GM18517 (cell line): ENCODE results near the gene KIAA1217.

ENCODE experiments used
- ATAC-seq: cut with Tn5 transposase; IDR thresholded peaks from one replicate; pipeline ENCODE4 v1.9.1; 2021; ENCODE audit warnings: mild to moderate bottlenecking, moderate library complexity; ENCODE audit not compliant: unreplicated experiment

The KIAA1217 gene

DNA sequence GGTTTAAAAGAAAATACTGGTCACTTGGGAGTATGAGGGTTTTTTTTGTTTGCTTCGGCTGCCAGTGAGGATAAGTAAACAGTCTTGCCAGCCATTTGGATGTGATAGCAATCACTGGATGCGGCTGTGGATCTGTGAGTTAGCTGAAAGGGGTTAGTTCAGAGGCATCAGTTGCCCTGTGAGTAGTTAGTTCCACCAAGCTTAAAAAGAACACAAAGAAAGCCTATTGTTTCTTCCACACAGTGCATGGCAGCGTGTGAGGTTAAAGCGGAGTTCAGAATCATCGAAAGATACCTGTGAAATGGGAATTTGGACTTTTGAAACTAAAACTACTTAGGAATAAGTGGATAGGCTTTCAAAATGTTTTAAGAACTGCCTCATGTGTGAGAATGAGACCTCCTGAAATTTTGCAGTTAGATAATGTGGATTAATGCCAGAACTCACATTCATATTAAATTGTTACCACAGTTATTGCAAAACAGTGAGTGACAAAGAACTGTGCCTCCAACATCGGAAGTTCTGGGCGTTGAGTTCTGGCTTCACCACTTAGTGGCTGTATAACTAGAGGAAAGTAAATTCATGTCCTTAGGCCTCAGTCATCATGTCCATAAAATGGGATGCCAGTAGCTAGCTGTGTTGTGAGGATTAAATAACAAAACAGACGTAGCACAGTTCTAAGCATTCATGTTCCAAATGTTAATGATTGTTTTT lies 31.3 kb downstream of the KIAA1217 start:
- ATAC-seq: no peak

DNA sequence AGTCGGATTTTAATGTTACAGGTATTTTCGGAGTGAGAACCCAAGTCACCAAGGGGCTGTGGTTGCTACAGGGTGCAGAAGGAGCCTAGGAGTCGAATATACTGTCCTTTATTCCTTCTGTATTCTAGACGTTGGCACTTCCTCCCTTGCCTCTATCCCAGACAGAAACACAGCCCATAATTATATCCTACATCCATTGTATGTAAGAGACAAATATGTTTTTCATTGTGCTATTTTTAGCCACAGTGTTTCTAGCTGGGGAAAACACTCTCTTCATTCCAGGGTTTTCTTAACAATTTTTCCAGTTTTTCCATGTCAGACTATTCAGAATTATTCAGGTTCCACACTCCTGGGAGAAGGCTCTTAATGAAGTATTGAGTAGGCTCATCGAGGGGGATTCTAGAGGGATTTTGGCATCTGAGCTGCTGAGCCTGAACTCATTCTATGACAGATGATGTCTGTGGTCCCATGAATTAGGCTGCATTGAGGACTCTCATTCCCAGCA lies 32.6 kb downstream of the KIAA1217 start:
- no peak for ATAC-seq

DNA sequence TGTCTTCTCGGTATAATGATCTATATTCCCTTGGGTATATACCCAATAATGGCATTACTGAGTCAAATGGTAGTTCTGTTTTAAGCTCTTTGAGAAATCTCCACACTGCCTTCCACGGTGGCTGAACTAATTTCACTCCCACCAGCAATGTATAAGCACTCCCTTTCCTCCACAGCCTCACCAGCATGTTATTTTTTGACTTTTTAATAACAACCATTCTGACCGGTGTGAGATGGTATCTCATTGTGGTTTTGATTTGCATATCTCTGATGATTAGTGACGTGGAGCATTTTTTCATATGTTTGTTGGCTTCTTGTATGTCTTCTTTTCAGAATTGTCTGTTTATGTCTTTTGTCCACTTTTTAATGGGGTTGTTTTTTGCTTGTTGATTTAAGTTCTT lies 33.6 kb downstream of the KIAA1217 start:
- no peak for ATAC-seq

DNA sequence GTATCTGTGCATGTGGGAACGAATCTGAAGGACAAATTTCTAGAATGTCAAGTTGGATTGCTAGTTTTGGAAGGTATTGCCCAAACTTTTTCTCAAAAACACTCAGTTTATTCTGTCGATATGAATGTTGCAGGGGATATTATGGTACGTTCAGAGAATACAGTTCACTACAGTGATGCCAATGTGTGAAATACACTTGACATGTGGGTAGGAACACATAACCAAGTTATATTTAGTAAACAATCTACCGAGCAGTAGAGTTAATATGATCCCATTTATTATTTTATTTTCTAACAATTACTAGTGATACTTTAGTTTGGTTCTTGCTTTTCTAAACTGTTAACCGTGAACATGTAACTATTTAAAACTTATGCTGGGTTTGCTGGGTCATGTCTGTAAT lies 37.4 kb downstream of the KIAA1217 start:
- ATAC-seq: no peak

DNA sequence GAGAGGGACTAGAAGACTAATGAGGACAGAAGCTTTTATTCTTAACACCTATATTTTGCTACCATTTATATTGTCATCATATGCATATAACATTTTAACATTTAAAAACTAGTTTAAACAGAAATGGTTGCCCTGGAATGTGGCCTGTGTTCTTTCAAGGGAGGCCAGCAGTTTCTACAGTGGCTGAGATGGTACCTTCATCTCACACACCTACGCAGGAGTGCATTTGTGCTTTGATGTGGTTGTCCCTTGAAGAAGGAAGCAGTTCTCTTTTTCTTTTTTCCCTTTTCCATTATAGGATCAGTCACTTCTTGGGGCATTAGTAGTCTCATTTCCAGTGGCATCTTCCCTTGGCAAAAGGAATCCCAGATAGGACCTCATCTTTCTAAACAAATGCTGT lies 38.9 kb downstream of the KIAA1217 start:
- no peak for ATAC-seq

DNA sequence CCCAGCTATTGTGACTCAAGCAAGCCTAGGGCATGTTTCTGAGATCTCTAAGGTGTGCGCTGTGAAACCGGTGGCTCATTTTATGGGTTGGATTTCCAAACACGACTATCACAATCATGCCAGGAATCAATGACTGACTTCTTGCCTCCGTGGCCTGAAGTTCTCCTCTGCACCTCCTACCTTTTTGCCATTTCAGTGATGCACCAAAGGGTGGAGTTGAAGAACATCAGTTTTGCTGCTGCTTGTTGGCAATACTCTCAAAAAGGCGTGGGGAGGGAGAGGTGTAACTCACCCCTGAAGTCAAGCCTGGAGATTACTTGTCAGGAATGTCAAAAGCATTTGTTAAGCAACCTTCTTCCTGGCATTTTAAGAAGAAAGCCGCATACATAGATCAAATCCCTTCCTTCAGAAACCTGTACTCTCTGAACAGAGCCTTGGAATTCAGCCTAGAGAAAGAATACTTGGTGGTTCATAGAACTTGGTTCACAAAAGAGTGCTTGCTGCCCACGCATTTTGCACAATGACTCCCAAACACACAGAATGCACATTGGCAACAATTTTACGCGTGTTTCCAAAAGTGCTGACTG lies 41.0 kb downstream of the KIAA1217 start:
- ATAC-seq: no peak

DNA sequence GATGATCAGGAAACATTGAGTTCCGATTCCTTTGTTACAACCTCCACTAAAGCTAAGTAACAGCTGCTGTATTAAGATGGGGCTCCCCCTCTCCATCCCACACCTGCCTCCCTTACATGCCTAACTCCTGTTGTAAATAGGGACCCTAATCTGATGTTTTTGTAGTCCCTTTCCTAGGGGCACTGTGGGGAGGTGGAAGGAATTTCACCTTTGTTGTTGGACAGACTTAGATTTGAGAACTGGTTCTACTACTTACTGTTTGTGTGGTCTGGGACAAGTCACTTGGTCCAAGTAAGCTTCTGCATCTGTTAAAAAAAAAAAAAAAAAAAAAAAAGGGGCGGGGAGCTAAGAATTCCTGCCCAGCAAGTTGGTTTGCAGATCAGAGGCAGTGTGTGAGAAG lies 42.6 kb downstream of the KIAA1217 start:
- no peak for ATAC-seq

DNA sequence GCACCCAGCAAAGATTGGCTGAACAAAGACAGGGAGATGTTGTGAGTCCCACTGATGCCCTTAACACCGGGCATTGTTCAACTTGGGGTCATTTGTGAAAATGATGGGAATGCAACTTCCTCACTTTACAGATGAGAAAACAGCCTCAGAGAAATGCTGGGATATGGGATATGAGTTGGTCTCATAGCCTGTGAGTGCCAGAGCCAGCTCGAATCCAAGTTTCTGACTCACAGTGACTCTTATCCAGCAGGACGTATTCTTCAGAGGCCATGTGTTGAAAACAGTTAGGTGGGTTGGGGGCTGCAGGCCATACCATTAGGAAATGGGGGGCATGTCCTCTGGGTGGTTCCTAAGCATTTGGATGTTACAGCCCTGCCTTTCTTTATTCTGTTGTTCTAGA lies 45.2 kb downstream of the KIAA1217 start:
- no peak for ATAC-seq

DNA sequence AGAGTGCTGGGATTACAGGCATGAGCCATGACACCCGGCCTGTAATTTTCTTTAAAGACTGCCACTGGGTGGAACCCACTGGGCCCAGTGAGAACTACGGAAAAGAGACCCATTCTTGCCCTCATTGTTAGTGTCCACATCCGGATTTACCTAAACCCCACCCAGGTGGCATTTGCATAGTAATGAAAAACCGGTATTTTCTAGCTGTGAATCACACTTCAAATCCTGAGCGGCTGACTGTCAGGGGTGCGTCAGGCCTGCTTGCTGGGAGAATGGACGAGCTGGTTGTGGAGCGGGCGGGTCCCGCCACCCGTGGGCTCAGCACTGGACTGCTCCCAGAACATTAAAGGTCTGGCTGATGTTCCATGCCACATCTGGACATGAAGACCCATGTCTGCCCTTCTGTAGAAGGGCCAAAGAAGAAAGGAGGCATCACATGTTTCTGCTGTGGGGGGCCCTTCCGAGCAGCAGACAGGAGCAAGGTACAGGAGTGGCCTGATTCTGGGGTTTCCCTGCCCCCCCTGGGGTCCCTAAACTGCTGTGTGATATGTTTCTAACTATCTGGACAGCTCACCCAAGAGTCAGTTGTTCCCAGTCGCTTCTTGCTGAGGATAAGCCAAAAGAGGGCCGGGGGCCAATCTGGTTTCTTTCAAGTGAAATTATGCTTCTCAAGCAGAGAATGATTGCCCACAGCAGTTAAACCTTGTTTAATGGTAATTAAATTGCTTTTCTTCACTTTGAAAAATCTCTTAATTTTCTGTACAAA lies 46.4 kb downstream of the KIAA1217 start:
- no peak for ATAC-seq

DNA sequence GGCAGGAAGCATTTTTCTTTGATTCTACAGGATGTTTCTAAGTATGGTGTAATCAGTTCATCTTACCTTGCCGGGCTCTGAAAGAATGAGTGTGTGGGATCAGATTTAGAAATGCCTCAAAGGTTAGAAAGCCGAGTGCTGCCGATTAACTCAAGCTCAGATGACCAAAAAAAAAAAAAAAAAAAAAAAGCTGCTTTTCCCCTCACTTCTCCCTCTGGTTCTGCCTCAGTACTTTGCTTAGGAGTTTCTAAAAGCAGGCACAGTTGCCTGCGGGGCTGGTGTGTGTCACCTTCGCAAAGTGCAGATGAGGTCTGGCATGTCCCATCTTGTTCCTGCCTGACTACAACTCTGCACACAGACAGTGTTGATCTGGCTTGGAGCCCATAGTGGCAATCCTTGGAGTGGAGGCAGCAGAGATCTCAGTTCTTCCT lies 47.0 kb downstream of the KIAA1217 start:
- no peak for ATAC-seq

DNA sequence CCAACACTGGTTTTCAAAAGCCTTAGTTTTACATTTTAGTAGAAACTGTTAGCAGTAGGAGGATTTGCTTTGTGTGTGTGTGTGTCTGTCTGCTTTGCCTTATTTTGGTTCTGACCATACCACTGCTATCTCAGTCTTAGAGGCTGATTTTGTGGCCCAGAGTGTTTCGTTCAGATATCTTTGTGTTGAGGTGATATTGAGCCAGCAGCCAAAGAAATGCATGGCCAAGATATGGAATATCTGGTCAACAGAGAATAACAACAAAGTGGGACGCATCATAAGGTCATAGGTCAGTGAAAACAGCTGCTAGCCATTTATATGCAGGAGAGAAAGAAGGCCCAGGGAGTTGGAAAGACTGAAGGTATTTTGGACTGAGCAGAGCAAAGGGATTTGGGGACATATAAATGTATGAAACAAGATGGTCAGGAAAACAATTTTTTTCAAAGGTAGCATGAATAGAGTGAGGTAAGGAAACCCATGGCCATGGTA lies 47.7 kb downstream of the KIAA1217 start:
- ATAC-seq: no peak

DNA sequence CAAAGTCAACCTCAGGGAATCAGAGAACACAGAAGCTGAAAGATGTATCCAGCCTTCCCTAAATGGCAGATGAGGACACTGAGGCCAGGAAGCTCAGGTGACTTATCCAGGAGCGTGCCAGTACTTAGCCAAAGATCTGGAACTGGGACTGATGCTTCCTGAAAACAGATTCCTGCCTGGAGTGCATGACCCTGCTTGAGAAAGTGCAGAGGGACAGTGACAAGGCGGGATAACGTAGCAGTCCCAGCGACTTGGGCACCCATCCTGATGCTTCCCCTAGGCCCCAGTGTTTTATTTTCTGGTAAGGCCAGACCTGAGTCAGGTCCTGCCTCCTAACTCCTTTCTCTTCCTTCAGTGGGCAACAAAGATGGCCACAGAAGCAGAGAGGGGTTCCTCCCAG lies 48.6 kb downstream of the KIAA1217 start:
- no peak for ATAC-seq

DNA sequence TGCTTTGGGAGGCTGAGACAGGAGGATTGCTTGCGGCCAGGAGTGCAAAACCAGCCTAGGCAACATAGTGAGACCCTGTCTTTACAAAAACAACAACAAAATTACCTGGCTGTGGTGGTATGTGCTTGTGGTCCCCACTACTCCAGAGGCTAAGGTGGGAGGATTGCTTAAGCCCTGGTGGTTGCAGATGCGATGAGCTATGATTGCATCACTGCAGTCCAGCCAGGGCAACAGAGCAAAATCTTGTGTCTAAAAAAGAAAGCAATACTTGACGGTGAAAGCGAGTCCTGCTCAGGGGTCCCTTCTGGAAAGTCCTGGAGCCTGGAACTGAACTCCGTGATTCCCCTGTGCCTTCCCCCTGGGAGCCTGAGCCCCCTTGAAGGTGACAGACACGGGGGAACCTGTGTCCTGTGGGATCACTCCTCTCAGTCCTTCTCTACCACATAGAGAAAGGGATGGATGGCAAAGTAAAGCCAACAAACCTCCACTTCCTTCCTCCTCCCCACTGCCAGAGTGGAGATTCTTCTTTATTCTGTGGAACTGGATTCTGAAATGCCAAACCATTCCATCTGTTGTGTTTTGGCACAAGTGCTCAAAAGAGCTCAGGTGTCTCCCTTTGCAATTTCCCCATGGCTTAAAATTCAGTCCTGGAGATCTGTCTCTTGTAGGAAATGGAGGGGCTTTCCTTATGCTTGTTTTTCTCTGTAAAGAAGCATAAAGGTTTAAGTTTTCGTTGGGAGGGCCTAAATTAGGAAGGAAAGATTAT lies 50.6 kb downstream of the KIAA1217 start:
- ATAC-seq: no peak

DNA sequence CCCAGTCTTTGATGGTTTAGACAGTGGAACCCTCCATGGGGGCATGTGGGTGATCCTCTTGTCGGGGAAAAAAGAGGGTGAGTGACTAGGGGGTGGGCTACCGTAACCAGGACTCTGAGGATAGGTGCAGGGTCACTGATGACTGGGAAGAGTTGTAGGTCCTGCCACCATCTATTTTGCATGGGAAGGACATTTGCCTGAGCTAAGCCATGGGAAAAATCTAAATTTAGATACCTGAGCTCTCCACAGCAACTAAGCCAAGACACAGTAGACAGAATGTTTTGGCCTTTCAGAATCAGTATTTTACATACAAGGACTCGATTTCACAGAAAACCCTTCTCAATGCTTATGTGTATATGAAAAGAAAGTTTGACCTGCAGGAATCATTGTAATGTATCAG lies 52.7 kb downstream of the KIAA1217 start:
- ATAC-seq: no peak

DNA sequence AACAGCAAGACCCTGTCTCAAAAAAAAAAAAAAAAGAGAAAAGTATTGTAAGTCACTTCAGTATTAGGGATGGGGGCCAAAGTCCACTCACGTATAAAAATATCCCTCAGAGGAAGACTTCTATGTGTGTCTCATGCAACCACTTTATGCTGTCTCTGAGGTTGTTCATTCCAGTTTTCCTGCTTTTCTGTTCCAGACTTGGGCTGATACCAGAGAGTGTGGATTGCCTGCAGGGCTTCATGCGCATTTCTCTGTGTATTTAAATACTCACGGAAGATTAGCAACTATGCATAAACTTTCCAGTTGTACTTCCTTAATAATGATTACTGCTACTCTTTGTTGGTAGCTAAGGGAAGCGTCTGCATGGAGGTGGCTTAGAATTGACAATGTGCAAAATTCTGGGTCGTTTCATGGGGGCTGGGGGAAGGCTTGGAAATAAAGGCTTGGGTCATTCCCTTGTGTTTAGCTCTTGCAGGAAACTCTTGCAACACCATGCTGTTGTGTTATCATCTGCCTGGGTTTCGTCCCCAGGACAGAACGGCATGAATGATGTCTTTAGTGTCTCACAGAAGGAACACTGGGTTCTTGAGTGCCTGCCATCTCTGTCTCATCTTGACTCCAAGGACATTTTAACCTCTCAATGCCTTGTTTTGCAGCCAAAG lies 54.1 kb downstream of the KIAA1217 start:
- no peak for ATAC-seq

DNA sequence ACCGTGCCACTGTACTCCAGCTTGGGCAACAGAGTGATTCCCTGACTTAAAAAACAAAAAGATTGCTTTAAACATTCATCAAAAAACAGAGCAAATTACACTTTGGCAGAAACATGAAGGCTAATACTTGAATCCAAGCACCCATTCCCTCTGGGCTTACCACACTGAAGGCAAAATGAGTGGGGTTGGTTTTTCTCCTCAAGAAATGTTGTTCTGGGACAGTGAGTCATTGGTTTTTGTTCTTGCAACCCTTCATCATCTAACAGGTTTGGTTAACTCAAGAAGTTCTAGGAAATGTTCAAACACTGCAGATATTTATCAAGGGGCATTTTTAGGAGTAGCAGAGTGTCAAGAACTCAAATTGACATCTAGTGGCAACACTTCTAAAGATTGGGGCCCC lies 60.5 kb downstream of the KIAA1217 start:
- ATAC-seq: no peak

DNA sequence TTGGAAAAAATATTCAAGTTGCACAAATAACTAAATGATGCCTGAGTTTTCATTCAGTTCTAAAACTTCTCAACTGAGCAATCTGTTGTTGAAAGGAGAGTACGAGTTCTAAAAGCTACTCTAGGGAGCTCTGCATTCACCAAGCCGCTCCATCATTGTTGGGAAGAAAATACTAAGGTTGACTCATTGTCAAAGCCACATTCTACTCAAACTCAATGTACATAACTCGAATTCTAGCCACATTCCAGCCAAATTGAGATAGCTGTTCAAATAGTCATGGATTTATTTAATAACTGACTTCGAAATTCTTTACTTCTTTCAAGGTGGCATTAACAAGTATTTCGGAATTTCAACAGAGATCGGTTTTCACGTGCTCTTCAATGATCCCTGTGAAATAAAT lies 63.4 kb downstream of the KIAA1217 start:
- ATAC-seq: no peak

DNA sequence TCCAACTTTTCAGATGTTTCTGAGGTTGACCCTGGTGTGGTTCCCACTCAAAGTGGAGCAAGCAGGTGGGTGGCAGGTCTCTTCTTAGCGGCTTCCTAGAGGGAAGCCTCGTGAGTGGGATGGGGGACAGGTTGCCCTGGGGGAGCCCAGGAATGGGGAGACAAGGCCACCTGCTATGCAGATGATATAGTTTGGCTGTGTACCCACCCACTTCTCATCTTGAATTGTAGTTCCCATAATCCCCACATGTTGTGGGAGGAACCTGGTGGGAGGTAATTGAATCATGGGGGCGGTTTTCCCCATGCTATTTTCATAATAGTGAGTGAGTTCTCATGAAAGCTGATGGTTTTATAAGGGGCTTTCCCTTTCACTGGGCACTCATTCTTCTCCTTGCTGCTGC lies 68.3 kb downstream of the KIAA1217 start:
- no peak for ATAC-seq

DNA sequence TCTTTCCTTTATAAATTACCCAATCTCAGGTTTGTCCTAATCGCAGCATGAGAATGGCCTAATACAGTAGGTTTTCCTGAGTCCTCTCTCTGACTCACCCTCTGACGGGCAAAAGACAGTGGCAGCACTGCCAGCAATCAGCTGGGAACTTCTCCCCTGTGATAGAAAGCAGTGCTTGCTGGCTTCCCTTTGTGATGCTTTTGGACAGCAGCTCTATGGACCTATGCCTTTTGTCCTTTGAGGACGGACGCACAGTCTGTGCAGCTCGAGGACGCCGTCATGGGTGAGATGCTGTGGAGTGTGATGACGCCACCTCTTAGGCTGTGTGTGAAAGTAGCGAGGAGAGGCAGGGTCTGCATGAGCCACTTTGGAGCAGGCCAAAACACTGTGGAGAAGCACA lies 68.8 kb downstream of the KIAA1217 start:
- ATAC-seq: no peak

DNA sequence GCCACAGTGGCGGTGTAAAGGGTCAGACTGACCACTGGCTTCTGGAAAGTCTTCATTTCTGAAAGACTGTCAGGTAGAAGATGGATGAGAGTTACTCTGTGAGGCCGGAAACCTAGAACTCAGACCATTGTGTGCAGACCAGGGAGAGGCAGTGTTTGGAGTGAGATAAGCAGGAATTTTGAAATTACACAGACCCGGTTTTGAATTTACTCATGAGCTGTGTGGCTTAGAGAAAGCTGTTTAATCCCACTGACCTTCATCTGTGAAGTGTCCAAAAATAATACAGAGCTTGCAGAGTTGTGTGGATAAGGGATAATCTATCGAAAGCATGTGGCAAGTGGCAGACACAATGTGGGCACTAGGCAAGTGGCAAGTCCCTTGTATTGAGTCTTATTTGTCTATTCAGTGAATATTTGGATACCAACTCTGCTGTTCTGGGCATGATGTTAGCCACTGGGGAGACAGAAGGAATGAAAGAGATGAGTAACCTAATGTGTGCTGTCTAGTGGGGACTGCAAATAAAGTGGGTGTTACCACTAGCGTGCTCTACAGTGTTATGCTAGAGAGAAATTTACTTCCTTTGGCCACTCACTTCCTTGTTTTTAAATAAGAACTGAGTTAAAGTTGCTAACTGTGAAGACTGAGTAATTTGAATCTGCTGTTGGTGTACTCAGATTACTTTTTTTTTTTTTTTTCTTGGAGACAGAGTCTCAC lies 69.4 kb downstream of the KIAA1217 start:
- ATAC-seq: no peak
